Middle frontal gyrus (tissue), 1 donor: ENCODE results near the gene PA2G4.
"Not testable (repeated sequence)": the region's sequence is repeated elsewhere in the genome, so short reads cannot be mapped to it uniquely, and the experiment has no call there.

Experiments
- DNase-seq: peaks from one replicate; pipeline ENCODE4 v3.0.0-alpha.2; 2015; ENCODE audit warnings: low spot score; ENCODE audit errors: extremely low spot score

The PA2G4 gene

DNA sequence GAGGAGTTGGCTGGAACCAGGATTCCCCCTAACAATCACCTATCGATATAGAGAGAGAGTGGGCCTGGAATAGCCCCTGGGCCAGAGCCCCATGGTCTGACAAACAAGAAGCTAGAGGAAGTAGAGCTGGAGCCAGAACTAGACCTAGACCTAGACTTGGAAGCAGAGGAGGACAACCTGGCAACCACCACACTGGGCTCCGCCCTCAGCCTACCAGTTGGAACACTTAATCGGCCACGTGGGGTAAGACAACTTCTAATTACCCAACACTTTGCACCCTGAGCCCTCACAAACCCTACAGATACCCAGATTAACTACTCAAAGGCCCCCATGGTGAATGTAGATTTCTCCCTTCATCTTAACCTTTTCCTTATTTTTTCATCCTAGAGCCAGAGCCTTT is 4.6 kb upstream of the PA2G4 start:
- no peak for DNase-seq

DNA sequence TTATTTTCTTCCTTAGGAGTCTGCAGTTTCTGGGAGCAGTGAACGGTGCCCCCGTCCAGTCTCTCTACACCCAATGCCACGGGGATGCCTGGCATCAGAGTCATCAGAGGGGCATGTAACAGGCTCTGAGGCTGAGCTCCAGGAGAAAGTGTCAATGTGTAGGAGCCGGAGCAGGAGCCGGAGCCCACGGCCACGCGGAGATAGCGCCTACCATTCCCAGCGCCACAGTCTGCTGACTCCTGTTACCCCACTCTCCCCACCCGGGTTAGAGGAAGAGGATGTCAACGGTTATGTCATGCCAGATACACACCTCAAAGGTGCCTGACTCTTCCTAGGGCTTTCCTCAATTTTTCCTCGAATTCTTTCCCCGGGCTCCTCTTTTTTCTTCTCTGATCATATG is 3.3 kb upstream of the PA2G4 start:
- DNase-seq: no peak

DNA sequence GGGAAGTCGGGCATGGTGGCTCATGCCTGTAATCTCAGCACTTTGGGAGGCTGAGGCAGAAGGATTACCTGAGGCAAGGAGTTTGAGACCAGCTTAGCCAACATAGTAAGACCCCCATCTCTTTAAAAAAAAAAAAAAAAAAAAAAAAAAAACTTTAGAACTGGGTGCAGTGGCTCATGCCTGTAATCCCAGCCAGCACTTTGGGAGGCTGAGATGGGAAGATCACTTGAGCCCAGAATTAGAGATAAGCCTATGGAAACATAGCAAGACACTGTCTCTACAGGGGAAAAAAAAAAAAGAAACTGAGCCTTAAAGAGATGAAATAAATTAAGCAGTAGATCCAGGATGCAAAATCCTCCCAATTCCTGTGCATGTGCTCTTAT is 1.7 kb upstream of the PA2G4 start:
- no peak for DNase-seq

DNA sequence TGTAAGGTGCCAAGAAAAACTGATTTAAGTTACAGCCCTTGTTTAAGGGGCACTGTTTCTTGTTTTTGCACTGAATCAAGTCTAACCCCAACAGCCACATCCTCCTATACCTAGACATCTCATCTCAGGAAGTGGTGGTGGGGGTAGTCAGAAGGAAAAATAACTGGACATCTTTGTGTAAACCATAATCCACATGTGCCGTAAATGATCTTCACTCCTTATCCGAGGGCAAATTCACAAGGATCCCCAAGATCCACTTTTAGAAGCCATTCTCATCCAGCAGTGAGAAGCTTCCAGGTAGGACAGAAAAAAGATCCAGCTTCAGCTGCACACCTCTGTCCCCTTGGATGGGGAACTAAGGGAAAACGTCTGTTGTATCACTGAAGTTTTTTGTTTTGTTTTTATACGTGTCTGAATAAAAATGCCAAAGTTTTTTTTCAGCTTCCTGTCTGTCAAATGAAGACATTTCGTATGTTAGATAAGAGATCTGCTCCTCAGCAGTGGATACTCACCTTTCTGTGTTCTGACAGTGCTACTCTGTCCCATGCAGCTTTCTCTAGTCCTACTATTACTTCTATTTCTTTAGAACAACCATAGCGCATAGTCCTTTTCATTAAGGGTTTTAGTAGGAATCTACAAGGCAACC is 1.2 kb upstream of the PA2G4 start:
- no peak for DNase-seq

DNA sequence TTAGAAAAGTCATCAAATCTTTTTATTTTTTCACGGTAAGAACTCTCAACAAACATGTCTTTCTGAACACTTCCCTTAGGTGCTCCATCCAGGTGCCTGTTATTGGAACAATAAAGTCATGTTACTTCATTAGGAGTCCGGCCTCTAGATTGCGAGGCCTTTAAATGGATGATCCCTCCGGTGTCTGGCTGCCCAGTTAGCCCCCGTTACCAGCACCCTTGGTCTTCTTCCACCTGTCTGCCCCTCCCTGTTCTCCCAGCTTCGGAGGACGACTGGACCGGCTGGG is 593 bp upstream of the PA2G4 start:
- no peak for DNase-seq

DNA sequence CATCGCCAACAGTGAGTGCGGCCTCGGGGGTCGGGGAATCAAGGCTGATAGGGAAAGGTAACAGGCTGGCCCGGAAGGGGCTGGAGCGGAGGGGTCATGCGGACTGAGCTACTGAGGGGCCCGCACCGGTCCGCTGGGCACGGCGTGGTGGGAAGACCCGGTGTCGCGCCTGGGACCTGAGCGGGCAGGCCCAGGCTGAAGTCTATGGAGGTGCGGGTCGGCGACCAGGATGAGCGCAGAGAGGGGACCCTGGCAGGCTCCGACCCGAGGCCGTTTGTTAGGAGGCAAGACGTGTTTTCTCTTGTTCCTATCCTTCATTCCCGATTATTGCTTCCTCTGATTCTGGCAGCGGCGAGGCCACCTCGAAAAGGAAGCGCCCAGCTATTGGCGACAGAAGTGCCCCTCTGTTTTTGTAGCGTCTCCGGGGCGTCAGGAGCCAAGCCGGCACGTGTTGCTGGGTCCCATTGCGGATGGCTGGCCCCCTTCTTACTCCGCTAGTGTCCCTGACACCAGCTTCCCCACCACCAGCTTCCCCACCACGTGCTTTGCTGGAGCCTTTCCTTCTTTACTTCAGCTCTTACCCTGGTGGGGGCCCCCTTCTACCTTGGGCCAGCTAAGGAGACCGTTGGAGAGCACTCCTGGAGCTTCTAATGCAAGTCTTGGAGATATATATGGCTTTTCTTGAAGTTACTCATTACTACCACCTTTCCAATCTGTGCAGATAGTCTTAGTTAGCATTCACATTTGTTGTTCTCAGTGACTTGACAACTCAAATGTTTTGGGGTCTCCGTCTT is 653 bp downstream of the PA2G4 start:
- no peak for DNase-seq

DNA sequence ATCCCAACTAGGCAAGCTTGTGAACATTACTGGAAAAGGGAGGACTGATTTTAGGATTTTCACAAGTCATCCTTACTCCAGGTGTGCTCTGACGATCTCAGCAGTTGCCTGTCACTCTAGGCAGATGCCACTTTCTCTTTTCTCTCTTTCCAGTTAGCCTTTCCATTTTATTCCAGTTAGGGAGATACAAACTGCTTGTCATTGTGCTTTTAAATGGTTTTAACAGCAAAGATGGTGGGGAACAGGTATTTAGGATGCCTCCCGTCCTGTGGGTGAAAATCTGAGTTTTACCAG is 1.2 kb downstream of the PA2G4 start:
- DNase-seq: no peak

DNA sequence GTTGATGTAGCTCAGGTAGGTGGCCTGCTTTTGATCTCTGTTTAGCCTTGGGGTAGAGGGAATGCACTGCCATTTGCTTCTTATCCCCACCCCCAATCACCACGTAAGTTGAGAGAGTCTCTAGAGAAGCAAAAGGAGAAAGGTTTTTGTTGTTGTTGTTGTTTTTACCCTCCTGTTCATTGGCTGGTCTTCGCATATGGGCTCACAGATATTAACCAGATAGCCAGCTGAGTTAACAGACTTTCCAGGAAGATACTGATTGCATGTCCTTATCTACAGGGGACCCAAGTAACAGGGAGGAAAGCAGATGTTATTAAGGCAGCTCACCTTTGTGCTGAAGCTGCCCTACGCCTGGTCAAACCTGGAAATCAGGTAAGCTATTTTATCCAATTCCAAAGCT is 2.9 kb downstream of the PA2G4 start:
- DNase-seq: no peak

DNA sequence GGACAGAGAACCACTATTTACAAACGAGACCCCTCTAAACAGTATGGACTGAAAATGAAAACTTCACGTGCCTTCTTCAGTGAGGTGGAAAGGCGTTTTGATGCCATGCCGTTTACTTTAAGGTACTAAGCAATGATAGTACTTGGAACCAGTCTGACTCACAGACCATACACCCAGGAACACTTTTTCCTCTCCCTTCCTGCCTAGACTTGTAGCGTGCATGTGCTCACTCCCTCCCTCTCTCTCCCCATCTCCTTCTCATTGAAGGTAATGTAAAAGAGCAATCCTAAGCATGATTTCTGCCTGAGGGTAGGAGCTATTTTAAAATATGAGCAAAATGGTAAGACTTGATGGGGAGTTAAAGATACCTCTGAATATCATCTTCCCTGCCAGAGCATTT is 6.2 kb downstream of the PA2G4 start:
- DNase-seq: no peak

DNA sequence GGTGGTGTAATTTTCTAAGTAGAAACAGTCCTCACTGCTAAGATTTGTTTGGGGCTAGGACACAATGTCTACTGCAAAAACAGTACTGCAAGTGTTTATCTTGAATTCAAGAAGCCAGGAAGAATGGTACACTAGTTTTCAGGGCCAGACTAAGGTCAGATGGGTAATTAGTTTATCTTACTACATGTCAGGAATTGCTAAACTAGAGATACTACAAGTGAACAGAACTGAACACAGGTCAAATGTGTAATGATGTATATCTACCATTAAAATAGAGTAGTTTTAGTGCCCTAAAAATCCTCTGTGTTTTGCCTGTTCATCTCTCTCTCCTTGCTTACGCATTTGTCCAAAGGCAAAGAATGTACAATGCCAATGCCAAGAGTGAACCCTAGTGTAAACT is 9.7 kb downstream of the PA2G4 start:
- DNase-seq: no peak

DNA sequence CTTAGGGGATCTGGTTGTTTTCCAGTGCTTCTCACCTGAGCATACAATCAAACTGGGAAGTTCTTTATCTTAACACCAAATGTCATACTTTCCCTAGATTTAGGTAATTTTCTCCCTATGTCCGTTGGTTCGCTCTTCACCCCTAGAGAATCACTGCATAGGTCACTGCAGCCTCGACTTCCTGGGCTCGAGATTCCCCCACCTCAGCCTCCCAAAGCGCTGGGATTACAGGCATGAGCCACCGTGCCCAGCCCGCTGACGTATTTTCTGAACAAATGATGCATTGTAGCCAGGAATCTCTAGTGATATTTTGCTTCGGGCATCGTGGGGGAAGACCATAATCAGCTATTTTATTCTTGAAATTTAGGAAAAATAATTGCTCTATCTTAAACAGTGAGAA is 11.0 kb downstream of the PA2G4 start:
- DNase-seq: no peak

DNA sequence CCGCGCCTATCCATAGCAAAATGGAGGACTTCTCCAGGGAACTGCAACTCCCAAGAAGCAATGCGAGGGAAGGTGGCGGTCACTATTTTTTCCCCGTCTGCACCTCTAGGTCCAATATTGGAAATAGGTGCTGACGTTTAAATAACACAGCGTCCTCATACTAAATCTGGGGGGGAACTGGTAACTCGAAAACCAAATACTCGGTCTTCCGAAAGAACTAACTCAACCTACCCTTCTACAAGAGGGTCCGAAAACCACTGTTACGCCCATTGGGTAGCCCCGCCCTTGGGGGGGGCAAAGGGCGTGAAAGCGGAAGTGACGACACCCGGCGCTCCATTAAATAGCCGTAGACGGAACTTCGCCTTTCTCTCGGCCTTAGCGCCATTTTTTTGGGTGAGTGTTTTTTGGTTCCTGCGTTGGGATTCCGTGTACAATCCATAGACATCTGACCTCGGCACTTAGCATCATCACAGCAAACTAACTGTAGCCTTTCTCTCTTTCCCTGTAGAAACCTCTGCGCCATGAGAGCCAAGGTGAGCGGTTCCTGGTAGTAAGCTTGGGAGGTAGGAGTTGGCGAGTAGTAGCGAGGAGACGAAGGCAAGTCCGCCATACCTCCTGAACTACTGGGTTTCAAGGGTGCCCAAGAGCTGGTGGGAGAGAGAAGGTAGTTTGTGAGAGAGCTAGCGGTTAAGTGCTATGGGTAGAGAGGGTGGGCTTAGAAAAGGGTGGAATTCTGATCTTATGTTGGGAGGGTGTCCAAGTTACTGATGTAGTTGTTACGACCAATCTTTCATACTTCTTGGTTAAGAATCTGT is 12.1 kb downstream of the PA2G4 start, which contains the start of gene RPL41:
Gene RPL41 (plus strand): TSS at position 367 of the 815 bp plus-strand sequence.
- DNase-seq: peak; percentile 94

DNA sequence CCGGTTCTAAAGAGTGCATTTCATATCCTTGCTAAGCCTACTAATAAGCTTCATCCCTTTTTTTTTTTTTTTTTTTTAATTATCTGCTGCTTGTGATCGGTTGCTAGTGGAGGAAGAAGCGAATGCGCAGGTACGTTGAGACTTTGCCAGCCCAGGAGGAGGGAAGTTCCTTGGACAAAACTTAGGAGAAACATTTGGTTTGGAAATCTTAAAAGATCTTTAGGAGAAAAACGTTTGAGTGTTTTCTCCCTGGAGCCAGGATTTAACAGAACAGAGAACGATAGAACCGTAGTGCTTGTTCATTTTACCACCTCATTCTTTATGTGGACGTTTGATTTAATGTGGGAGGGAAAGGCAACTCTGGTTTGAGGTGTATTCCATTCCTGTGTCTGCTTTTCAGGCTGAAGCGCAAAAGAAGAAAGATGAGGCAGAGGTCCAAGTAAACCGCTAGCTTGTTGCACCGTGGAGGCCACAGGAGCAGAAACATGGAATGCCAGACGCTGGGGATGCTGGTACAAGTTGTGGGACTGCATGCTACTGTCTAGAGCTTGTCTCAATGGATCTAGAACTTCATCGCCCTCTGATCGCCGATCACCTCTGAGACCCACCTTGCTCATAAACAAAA is 12.8 kb downstream of the PA2G4 start:
- DNase-seq: not testable (repeated sequence)

DNA sequence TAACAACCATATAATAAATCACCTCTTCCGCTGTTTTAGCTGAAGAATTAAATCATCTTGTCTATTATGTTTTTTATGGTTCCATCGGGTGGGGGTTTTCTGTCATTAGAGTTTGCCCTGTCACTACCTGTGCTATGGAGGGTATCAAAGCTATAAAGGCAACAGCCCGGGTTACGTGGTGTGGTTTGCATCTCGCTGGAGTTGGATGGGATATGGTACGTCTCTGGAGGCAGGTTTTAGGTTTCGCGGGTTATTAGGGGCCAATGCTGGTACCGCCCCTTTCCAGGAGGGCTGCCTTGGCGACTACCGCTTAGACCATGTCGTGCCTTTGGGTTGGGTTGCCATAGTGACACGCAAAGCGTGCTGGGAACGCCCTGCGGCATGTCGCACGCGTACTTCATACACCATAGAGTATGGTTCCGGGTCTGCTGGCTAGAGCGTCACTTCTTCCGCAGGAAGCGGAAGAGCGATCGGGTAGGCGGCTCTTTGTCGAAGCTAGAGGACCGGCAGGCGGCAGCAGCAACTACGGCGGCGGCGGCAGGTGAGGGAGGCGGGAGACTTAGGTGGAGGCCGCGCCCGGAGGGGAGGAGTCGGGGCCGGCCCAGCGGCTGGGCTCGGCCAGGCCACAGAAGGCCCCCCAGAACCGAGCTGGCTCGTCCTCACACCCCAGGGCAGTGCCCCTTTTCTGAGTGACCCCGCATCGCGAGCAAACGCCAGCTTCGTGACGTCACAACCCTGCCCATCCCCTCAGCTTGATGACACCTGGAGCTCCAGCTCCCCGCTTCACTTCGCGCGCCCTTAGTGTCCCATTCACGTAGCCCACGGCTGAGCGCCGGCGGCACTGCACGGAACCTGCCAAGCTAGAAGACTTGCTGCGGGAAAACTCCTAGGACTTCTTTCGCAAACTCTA is 13.7 kb downstream of the PA2G4 start, which contains the start of gene ZC3H10:
Gene ZC3H10 (plus strand): TSS at position 489 of the 910 bp plus-strand sequence. CDS start 2,297 bp downstream, outside the sequence.
- peak; percentile 97 for DNase-seq

DNA sequence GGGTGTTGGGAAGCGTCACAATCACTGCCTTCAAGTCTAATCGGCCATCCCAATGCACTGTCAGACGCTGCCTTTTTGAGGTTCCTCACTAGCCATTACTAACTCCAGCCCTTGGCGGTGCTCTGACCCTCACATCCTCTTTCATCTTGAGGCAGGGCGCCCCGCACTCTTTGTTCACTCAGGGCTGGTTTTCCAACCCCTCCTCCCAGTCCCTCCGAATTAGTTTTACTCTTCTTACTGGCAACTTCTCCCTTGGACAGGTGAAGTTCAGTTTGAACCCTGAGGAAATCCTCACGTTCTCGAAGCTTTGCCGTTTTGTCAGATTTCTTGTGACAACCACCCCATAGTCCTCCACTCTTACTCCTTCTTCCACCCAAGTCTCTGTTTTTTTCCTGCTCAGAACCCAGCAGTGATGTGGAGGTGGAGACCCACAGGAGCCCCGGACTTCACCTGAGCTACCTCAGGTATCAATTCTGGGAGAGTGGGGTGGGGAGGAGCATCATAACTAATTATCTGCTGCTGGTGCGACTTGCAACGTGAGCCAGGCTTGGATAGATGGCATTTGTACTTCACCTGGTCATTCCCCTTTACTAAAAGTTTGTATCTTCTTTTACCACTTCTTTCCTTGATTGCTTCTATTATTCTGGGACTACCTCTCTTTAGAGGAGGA is 14.5 kb downstream of the PA2G4 start:
- no peak for DNase-seq

DNA sequence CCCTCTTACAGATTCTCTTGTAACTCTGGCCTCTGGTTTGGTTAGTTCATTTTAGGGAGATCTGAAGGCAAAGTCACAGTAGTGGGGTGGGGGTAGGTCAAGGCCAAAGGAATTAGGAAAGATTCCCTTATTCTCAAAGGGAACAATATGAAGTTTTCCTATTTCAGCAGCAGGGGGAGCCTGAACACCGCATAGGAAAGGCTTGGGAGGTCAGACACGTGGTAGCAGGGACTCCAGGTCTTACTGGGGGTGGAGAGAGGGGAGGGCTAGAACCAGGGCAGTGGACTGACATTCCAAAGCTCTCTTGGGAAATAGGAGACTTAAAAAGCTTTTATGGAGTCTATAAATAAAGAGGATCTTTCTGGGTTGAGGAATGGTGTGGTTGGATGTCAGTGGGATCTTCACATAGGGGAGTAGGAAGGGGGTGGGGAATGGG is 15.0 kb downstream of the PA2G4 start:
- peak; percentile 43 for DNase-seq

DNA sequence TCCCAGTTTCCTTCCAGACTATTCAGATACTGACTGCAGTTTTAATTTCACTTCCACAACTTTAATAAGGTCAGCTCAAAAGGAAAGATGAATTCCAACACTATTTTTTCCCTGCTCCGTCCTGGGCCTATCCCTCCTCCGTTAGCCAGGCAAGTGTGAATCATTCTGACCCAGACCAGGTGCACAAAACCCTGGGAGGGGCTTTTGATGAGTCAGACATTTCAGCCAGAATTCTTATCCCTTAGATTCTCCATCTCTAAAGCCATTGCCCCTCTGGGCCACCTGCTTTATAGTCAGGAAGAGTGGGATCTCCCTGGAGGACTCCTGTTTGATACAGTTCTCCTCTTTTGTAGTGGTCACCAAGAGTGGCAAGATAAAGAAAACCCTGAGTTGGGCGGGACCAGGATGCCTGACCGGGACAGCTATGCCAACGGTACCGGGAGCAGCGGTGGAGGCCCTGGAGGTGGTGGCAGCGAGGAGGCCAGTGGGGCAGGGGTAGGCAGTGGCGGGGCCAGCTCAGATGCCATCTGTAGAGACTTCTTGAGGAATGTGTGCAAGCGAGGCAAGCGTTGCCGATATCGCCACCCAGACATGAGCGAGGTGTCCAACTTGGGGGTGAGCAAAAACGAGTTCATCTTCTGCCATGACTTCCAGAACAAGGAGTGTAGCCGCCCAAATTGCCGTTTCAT is 15.9 kb downstream of the PA2G4 start:
- no peak for DNase-seq

DNA sequence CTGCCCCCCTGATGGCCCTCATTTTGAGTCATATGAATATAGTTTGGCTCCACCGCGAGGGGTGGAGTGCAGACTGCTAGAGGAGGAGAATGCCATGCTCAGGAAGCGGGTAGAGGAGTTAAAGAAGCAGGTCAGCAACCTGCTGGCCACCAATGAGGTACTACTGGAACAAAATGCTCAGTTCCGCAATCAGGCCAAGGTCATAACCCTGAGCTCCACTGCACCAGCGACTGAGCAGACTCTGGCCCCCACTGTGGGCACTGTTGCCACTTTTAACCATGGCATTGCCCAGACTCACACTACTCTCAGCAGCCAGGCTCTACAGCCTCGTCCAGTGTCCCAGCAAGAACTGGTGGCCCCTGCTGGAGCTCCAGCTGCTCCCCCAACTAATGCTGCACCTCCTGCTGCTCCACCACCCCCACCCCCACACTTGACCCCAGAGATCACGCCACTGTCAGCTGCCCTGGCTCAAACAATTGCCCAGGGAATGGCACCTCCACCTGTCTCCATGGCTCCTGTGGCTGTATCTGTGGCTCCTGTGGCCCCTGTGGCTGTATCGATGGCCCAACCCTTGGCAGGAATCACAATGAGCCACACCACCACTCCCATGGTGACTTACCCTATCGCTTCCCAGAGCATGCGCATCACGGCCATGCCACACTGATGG is 17.0 kb downstream of the PA2G4 start:
- DNase-seq: no peak

DNA sequence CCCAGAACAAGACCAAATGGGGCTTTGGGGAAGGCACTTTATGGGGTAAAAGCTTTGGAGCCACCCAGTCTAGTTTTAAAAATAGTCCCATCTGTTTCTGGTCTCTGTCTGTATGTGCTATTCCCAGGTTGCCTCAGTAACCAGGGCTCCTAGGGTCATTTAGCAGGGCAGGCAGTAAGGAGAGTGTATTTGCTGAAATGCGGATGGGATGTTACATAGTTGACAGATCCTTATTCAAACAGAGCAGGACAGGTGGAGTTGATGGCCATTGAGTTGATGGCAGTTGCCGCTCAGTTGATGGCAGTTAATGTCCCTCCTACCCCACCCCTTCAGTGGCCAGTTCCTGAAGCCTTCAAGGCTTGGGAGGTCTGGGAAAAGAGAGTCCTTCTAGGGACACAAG is 18.3 kb downstream of the PA2G4 start:
- no peak for DNase-seq
